GM12878 (cell line): ENCODE measurements around the gene SERTAD1. TPM values are rescaled to one million over a fixed set of nuclear protein-coding genes. Genes with fewer than 3 reads are reported as not detected.

ENCODE experiments used
- ATAC-seq: fragments of 200-7000 bp; cut with Tn5 transposase; 3 replicates; pipeline ENCODE4 v1.9.1; 2020; ENCODE audit warnings: mild to moderate bottlenecking, moderate library complexity
- BruUV-seq: library from RNA; stranded (reverse); fragments of 400-500 nt; replicated peaks from 2 replicates; lab custom pipeline; 2021; lab: Mats Ljungman, UMichigan
- CTCF ChIA-PET: fragments of 300-600 bp; sonication (Branson Sonifier 250); formaldehyde crosslinking; extraction: SDS; loops from one replicate; lab custom pipeline; 2021; ENCODE audit warnings: inconsistent platforms; lab: Yijun Ruan, JAX
- POLR2A ChIA-PET: fragments of 350-600 bp; formaldehyde crosslinking; extraction: SDS; loops from one replicate; lab custom pipeline; 2021; ENCODE audit warnings: inconsistent platforms; lab: Charles Lee
- RAD21 ChIA-PET: fragments of 300-600 bp; sonication (Branson Sonifier 250); formaldehyde crosslinking; loops from one replicate; lab custom pipeline; 2023; ENCODE audit warnings: antibody characterized with exemption; ENCODE audit not compliant: unreplicated experiment; lab: Charles Lee
- SMC1A ChIA-PET: fragments of 300-600 bp; sonication (Branson Sonifier 250); formaldehyde crosslinking; loops from one replicate; lab custom pipeline; 2023; ENCODE audit not compliant: unreplicated experiment, uncharacterized antibody; lab: Charles Lee
- DNase-seq: peaks from one replicate; pipeline ENCODE4 v3.0.0-alpha.2; 2011; ENCODE audit warnings: low read depth, low spot score
- FAIRE-seq: peaks from 3 replicates; lab custom pipeline; 2011; peaks lifted over from hg19 to GRCh38; lab: Jason Lieb, UNC
- H2AFZ ChIP-seq: 2 replicates; pipeline ENCODE4 v1.6.0; 2011; ENCODE audit warnings: low read depth, low read length, control low read depth; ENCODE audit not compliant: control insufficient read depth
- H3K27ac ChIP-seq: 2 replicates; pipeline ENCODE4 v1.5.1; 2011; ENCODE audit warnings: control low read depth; ENCODE audit not compliant: control insufficient read depth, insufficient read depth
- H3K27me3 ChIP-seq, 2 experiments: replicated peaks in 1 of 2; 2 replicates each; pipeline versions ENCODE4 v1.6.0 to v1.6.1; 2011; ENCODE audit warnings: low read length in 1 of 2; ENCODE audit not compliant: control insufficient read depth in 2 of 2, insufficient read depth in 2 of 2
- H3K36me3 ChIP-seq, 2 experiments: 2 replicates each; pipeline ENCODE4 v1.5.1; 2011; ENCODE audit warnings: low read length in 1 of 2; ENCODE audit not compliant: control insufficient read depth in 2 of 2, insufficient read depth in 2 of 2
- H3K4me1 ChIP-seq: 2 replicates; pipeline ENCODE4 v1.6.1; 2011; ENCODE audit warnings: mild to moderate bottlenecking, low read length, moderate library complexity, mixed read lengths; ENCODE audit not compliant: control insufficient read depth, insufficient read depth
- H3K4me2 ChIP-seq: 2 replicates; pipeline ENCODE4 v1.6.0; 2011; ENCODE audit warnings: control low read depth; ENCODE audit not compliant: control insufficient read depth, insufficient read depth
- H3K4me3 ChIP-seq: fragments of 200-600 bp; sonication (generic); 2 replicates; pipeline ENCODE4 v1.5.1; 2016
- H3K79me2 ChIP-seq: 2 replicates; pipeline ENCODE4 v1.6.0; 2011; ENCODE audit warnings: low read length; ENCODE audit not compliant: control insufficient read depth, insufficient read depth
- H3K9ac ChIP-seq: 2 replicates; pipeline ENCODE4 v1.8.0; 2011; ENCODE audit warnings: low read length, control low read depth, mixed read lengths; ENCODE audit not compliant: control insufficient read depth, insufficient read depth
- H3K9me3 ChIP-seq: replicated peaks from 3 replicates; pipeline ENCODE4 v1.5.1; 2011; ENCODE audit warnings: mild to moderate bottlenecking, low read length; ENCODE audit not compliant: control insufficient read depth, insufficient read depth
- H4K20me1 ChIP-seq: 2 replicates; pipeline ENCODE4 v1.6.0; 2011; ENCODE audit not compliant: control insufficient read depth, insufficient read depth
- ATF3 ChIP-seq: IDR thresholded peaks from 2 replicates; pipeline ENCODE4 v1.6.1; 2011; ENCODE audit warnings: low read depth, mild to moderate bottlenecking, low read length, moderate library complexity, borderline replicate concordance; ENCODE audit errors: extremely low read depth
- BHLHE40 ChIP-seq, 2 experiments: fragments of 450-650 bp in 1 of 2; IDR thresholded peaks; 2 replicates each; pipeline ENCODE4 v1.6.1; 2011 to 2017; ENCODE audit warnings: low read depth in 2 of 2, borderline replicate concordance in 1 of 2, improper control_type of control experiment in 1 of 2, low read length in 1 of 2, mild to moderate bottlenecking in 1 of 2
- CREB1 ChIP-seq: IDR thresholded peaks from 2 replicates; pipeline ENCODE4 v1.6.1; 2012; ENCODE audit warnings: low read depth, mild to moderate bottlenecking, inconsistent platforms
- EP300 ChIP-seq, 2 experiments: fragments of 150-350 bp in 1 of 2; IDR thresholded peaks; 2 replicates each; pipeline ENCODE4 v1.6.1; 2011 to 2012; ENCODE audit warnings: low read depth in 2 of 2, low read length in 2 of 2, borderline replicate concordance in 1 of 2, improper control_type of control experiment in 1 of 2, inconsistent platforms in 1 of 2; ENCODE audit not compliant: control insufficient read depth in 1 of 2
- GATAD2B ChIP-seq: fragments of 450-650 bp; conservative IDR thresholded peaks from 2 replicates; pipeline ENCODE4 v1.6.1; 2017; ENCODE audit warnings: low read depth, mild to moderate bottlenecking, moderate library complexity
- HDGF ChIP-seq: fragments of 450-650 bp; IDR thresholded peaks from 2 replicates; pipeline ENCODE4 v1.6.1; 2016; ENCODE audit warnings: antibody characterized with exemption
- HSF1 ChIP-seq: fragments of 150-350 bp; IDR thresholded peaks from 2 replicates; pipeline ENCODE4 v1.6.1; 2014; ENCODE audit warnings: mild to moderate bottlenecking, low read depth, low read length
- IKZF1 ChIP-seq: fragments of 450-650 bp; conservative IDR thresholded peaks from 2 replicates; pipeline ENCODE4 v1.6.1; 2017; ENCODE audit warnings: antibody characterized with exemption, mild to moderate bottlenecking
- MEF2B ChIP-seq: fragments of 450-650 bp; IDR thresholded peaks from 2 replicates; pipeline ENCODE4 v1.6.1; 2018; ENCODE audit warnings: mild to moderate bottlenecking, moderate library complexity; ENCODE audit not compliant: partially characterized antibody, poor library complexity, severe bottlenecking
- MXI1 ChIP-seq: fragments of 150-350 bp; IDR thresholded peaks from 2 replicates; pipeline ENCODE4 v1.6.1; 2011; ENCODE audit warnings: low read depth, mild to moderate bottlenecking, inconsistent platforms, low read length, improper control_type of control experiment
- PAX5 ChIP-seq: IDR thresholded peaks from 2 replicates; pipeline ENCODE4 v1.6.1; 2011; ENCODE audit warnings: low read depth, low read length, borderline replicate concordance
- POLR2A ChIP-seq: IDR thresholded peaks from 2 replicates; pipeline ENCODE4 v1.6.1; 2011; ENCODE audit warnings: low read depth, mild to moderate bottlenecking, low read length
- RB1 ChIP-seq: fragments of 450-650 bp; formaldehyde crosslinking; IDR thresholded peaks from 2 replicates; pipeline ENCODE4 v1.6.1; 2017; ENCODE audit warnings: mild to moderate bottlenecking, borderline replicate concordance
- SMARCA5 ChIP-seq: fragments of 450-650 bp; IDR thresholded peaks from 2 replicates; pipeline ENCODE4 v1.6.1; 2017; ENCODE audit warnings: mild to moderate bottlenecking
- STAT3 ChIP-seq: IDR thresholded peaks from 2 replicates; pipeline ENCODE4 v1.6.1; 2011; ENCODE audit warnings: low read depth, low read length, improper control_type of control experiment
- SUZ12 ChIP-seq: fragments of 200-600 bp; sonication (generic); IDR thresholded peaks from one replicate; pipeline ENCODE4 v1.6.1; 2018; ENCODE audit warnings: antibody characterized with exemption, mild to moderate bottlenecking; ENCODE audit not compliant: unreplicated experiment
- TAF1 ChIP-seq: IDR thresholded peaks from 2 replicates; pipeline ENCODE4 v1.6.1; 2011; ENCODE audit warnings: mild to moderate bottlenecking, low read depth, low read length, borderline replicate concordance
- ZNF207 ChIP-seq: fragments of 450-650 bp; IDR thresholded peaks from 2 replicates; pipeline ENCODE4 v1.6.1; 2014; ENCODE audit warnings: antibody characterized with exemption, mild to moderate bottlenecking, borderline replicate concordance
- WGBS: methylation state at CpG from one replicate; pipeline ENCODE4 v1.1.6; 2016; ENCODE audit warnings: low lambda C conversion rate; ENCODE audit not compliant: insufficient replicate concordance, insufficient coverage; ENCODE audit errors: missing lambda C conversion rate; 5-methylcytosine and 5-hydroxymethylcytosine counted together
- in situ Hi-C: fragments of 300-500 bp; cut with MboI; formaldehyde crosslinking; loops from 9 replicates; pipeline ENCODE4 v1.14.3; 2018; ENCODE audit warnings: mixed read lengths
- intact Hi-C: fragments of 100-400 bp; cut with micrococcal nuclease; formaldehyde crosslinking; loops from one replicate; pipeline ENCODE4 v1.14.2; 2022; ENCODE audit not compliant: unreplicated experiment
- polyA plus RNA-seq, 11 experiments: library from polyadenylated mRNA; depleted of rRNA in 4 of 11; unstranded in 6 of 11; stranded (reverse) in 5 of 11; fragments of >200 nt; fragmentation: Nextera tagmentation in 4 of 11; fragmentation: Illumina TruSeq in 1 of 11; extraction: Ambion mirVana in 4 of 11; extraction: Trizol in 1 of 11; gene quantifications; 1 replicate in 1 of 11; 2 replicates in 10 of 11; pipeline versions ENCODE4 v1.2.1 to v1.2.3, GENCODE V29; 2011 to 2016; ENCODE audit warnings: inconsistent platforms in 2 of 11, missing spikeins in 2 of 11, low read depth in 1 of 11
- total RNA-seq, 4 experiments: library from RNA; depleted of rRNA in 3 of 4; stranded (reverse); fragments of >200 nt in 3 of 4; fragmentation: Illumina TruSeq in 1 of 4; extraction: Trizol in 1 of 4; gene quantifications; 2 replicates each; pipeline versions ENCODE4 v1.2.1 to v1.2.3, GENCODE V29; 2013 to 2021
- TF ChIP-seq, protein P1 (sequence below): IDR thresholded peaks from 2 replicates; pipeline ENCODE4 v1.6.1; 2012; ENCODE audit warnings: low read depth, low read length, improper control_type of control experiment

Gene SERTAD1
- total and polyA plus RNA-seq, 10 of the 15 experiments (the other 5 are each of a cell fraction or from before 2014, with no cell fraction given): 0.23 to 14.2 (median 8.0) TPM

DNA sequence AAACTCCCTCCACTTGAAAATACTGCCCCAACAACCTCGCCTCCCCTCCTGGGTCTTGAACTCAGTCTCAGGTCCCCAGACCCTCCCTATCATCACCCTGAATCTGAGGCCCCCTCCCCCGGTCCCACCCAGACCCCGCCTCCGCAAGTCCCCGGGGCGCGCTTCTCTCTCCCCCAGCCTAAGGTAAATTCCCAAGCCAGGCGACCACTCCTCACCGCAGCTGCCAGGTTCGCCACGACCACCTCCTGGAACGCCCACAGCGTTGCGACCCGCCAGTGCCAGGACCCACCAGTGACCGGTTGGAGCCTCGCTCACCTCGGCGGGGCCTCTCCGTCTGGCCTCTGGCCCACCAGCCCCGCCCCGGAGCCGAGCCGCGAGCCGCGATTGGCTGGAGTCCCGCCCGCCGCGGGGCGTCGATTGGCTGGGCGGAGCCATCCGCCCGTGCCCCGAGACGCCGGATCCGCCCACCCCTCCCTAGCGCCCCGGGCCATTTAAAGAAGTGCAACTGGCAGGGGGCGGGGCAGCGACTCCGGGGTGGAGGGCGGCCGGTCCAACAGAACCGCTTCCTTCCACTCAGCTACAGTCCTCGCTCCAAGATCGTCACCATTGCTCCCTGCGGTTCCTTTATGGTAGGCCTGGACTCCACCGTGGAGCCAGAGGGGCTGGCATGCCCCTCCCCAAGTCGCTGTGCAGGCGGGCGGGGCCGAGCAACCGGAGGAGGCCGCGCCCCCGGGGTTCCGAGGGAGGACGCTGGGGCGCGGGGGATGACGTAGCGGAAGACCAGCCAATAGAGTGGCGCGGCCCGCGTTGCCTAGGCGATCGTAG lies 18.4 kb upstream of the SERTAD1 start, which contains the start of gene SERTAD3:
TSS of gene SERTAD3 (minus strand) at position 336 of the 825 bp plus-strand sequence. CDS start 2,255 bp downstream, outside the sequence.
- ChIA-PET POLR2A (interaction anchor here (0.6 to 4.7 kb wide), 16 partner anchors 9 to 301 kb away, joined by 3 to 55 read pairs (median 6); partner anchors contain the start of genes C19orf47, PLD3 and SERTAD1), SMC1A (interaction anchor here (1.1 to 4.2 kb wide), 11 partner anchors 10 to 139 kb away, joined by 3 to 35 read pairs (median 6); partner anchors contain the start of genes C19orf47 and SERTAD1), RAD21 (interaction anchor here (1.1 to 3.3 kb wide), 10 partner anchors 9 to 334 kb away, joined by 3 to 35 read pairs (median 8); partner anchors contain the start of genes C19orf47, PLD3 and RAB4B), CTCF (interaction anchor here (1.5 to 4.6 kb wide), 7 partner anchors 18 to 139 kb away, joined by 4 to 40 read pairs (median 13); partner anchors contain the start of genes BLVRB and SERTAD1)
- Histone ChIP-seq H2AFZ (peak within 1 kb of the TSS; percentile 98), H3K4me2 (peak within 1 kb of the TSS; percentile 86), H4K20me1 (no peaks in the 10 kb centered on the region), H3K4me3 (peak within 1 kb of the TSS; percentile 88), H3K27me3 (no peaks in the 10 kb centered on the region), H3K9me3 (no peaks in the 10 kb centered on the region), H3K9ac (peak within 1 kb of the TSS; percentile 96), H3K4me1 (peaks cover 5% of the 10 kb centered on the region), H3K27ac (peak within 1 kb of the TSS; percentile 94), H3K79me2 (peaks cover 28% of the 10 kb centered on the region), H3K36me3 (peaks cover 8 to 15% of the 10 kb centered on the region in 2 experiments; a peak in 3 of 4 replicates)
- intact Hi-C loops (loop anchor here (1.0 to 2.0 kb wide), 4 partner anchors 19 to 139 kb away; partner anchors contain the start of gene SERTAD1), in situ Hi-C loops (no loop called here)
- peak; percentile 88 for ATAC-seq
- no TSS peak for BruUV-seq
- DNase-seq: peak; percentile 76
- peak; percentile 38 for FAIRE-seq
- 2% methylated on average over 54 of the region's 72 CpGs for WGBS
- TF ChIP-seq SUZ12: no peak
- 0 out of 2 replicates have a peak, but pooled peaks have one; percentile 43 for TF ChIP-seq SMARCA5
- TF ChIP-seq RB1: peak; percentile 15; the same call in 1 of the 2 replicates
- peak; percentile 77 to 93; a peak in 3 of 4 replicates for TF ChIP-seq BHLHE40 (IDR thresholded peaks at IDR 0.05; ENCODE audit: borderline replicate concordance in 1 of 2, low read depth in 2 of 2, low read length in 1 of 2)
- TF ChIP-seq, protein P1, sequence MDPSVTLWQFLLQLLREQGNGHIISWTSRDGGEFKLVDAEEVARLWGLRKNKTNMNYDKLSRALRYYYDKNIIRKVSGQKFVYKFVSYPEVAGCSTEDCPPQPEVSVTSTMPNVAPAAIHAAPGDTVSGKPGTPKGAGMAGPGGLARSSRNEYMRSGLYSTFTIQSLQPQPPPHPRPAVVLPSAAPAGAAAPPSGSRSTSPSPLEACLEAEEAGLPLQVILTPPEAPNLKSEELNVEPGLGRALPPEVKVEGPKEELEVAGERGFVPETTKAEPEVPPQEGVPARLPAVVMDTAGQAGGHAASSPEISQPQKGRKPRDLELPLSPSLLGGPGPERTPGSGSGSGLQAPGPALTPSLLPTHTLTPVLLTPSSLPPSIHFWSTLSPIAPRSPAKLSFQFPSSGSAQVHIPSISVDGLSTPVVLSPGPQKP: peak; percentile 23; the same call in 1 of the 2 replicates
- TF ChIP-seq ATF3: no peak
- peak; percentile 51; the same call in 1 of the 2 replicates for TF ChIP-seq TAF1
- peak; percentile 62; the same call in 1 of the 2 replicates for TF ChIP-seq HDGF
- peak in 1 of 2 experiments; percentile 38; a peak in 1 of 4 replicates for TF ChIP-seq EP300 (IDR thresholded peaks at IDR 0.05; ENCODE audit: borderline replicate concordance in 1 of 2, control insufficient read depth in 1 of 2, low read depth in 2 of 2, low read length in 2 of 2)
- peak; percentile 97 for TF ChIP-seq POLR2A
- no peak for TF ChIP-seq STAT3
- 0 out of 2 replicates have a peak, but pooled peaks have one; percentile 17 for TF ChIP-seq HSF1
- TF ChIP-seq MEF2B: peak; percentile 53
- peak; percentile 94 for TF ChIP-seq CREB1
- peak; percentile 8; the same call in 1 of the 2 replicates for TF ChIP-seq PAX5
- peak; percentile 56 for TF ChIP-seq GATAD2B
- peak; percentile 69 for TF ChIP-seq IKZF1
- TF ChIP-seq MXI1: peak; percentile 54
- TF ChIP-seq ZNF207: 0 out of 2 replicates have a peak, but pooled peaks have one; percentile 38
